H9 (cell line): ENCODE data around the gene ACBD6. TPM values are rescaled to one million over a fixed set of nuclear protein-coding genes. Genes with fewer than 3 reads are reported as not detected.

Source experiments
- DNase-seq: peaks from one replicate; pipeline ENCODE4 v3.0.0-alpha.2; 2017
- H2AFZ ChIP-seq: one replicate; pipeline ENCODE4 v1.6.1; 2013; ENCODE audit warnings: mild to moderate bottlenecking, low read length, control low read depth, moderate library complexity
- H2AK5ac ChIP-seq: 2 replicates; pipeline ENCODE4 v1.6.1; 2013; ENCODE audit warnings: low read length, control low read depth, mixed read lengths; ENCODE audit not compliant: insufficient read length
- H2BK120ac ChIP-seq: one replicate; pipeline ENCODE4 v1.6.1; 2013; ENCODE audit warnings: low read depth, mild to moderate bottlenecking, low read length, control low read depth, inconsistent platforms; ENCODE audit not compliant: poor library complexity, severe bottlenecking
- H2BK12ac ChIP-seq: 2 replicates; pipeline ENCODE4 v1.6.1; 2013; ENCODE audit warnings: low read length, control low read depth, mixed read lengths, low read depth; ENCODE audit not compliant: insufficient read length
- H2BK15ac ChIP-seq: 2 replicates; pipeline ENCODE4 v1.6.1; 2013; ENCODE audit warnings: low read depth, low read length, control low read depth
- H2BK20ac ChIP-seq: one replicate; pipeline ENCODE4 v1.6.1; 2013; ENCODE audit warnings: low read depth, mild to moderate bottlenecking, low read length, control low read depth, inconsistent platforms; ENCODE audit not compliant: poor library complexity, severe bottlenecking
- H2BK5ac ChIP-seq: 2 replicates; pipeline ENCODE4 v1.6.1; 2013; ENCODE audit warnings: low read length, control low read depth, mixed read lengths; ENCODE audit not compliant: insufficient read length
- H3K14ac ChIP-seq: 2 replicates; pipeline ENCODE4 v1.6.1; 2013; ENCODE audit warnings: low read length, control low read depth; ENCODE audit not compliant: insufficient read depth
- H3K18ac ChIP-seq: 2 replicates; pipeline ENCODE4 v1.6.1; 2013; ENCODE audit warnings: low read depth, mild to moderate bottlenecking, mixed read lengths, low read length, control low read depth; ENCODE audit not compliant: insufficient read length
- H3K23ac ChIP-seq: 2 replicates; pipeline ENCODE4 v1.6.1; 2013; ENCODE audit warnings: low read length, control low read depth, mixed read lengths, low read depth; ENCODE audit not compliant: insufficient read length
- H3K23me2 ChIP-seq: 2 replicates; pipeline ENCODE4 v1.6.1; 2013; ENCODE audit warnings: low read depth, mild to moderate bottlenecking, mixed read lengths, low read length, control low read depth; ENCODE audit not compliant: insufficient read length, poor library complexity, severe bottlenecking
- H3K27ac ChIP-seq: 2 replicates; pipeline ENCODE4 v1.5.1; 2013; ENCODE audit warnings: low read length, control low read depth, mixed read lengths, low read depth; ENCODE audit not compliant: insufficient read length
- H3K27me3 ChIP-seq: 2 replicates; pipeline ENCODE4 v1.6.1; 2013; ENCODE audit warnings: low read length, control low read depth, inconsistent platforms; ENCODE audit not compliant: insufficient read depth
- H3K4ac ChIP-seq: 2 replicates; pipeline ENCODE4 v1.6.1; 2013; ENCODE audit warnings: low read depth, mild to moderate bottlenecking, control low read depth, inconsistent platforms, low read length, moderate library complexity
- H3K4me1 ChIP-seq: 2 replicates; pipeline ENCODE4 v1.6.1; 2013; ENCODE audit warnings: low read length, control low read depth, inconsistent platforms; ENCODE audit not compliant: insufficient read depth
- H3K4me2 ChIP-seq: 2 replicates; pipeline ENCODE4 v1.6.1; 2013; ENCODE audit warnings: low read length, control low read depth, mixed read lengths; ENCODE audit not compliant: insufficient read length, insufficient read depth
- H3K56ac ChIP-seq: 2 replicates; pipeline ENCODE4 v1.6.1; 2013; ENCODE audit warnings: low read depth, mild to moderate bottlenecking, mixed read lengths, low read length, control low read depth; ENCODE audit not compliant: insufficient read length
- H3K79me1 ChIP-seq: 2 replicates; pipeline ENCODE4 v1.6.1; 2013; ENCODE audit warnings: low read depth, mild to moderate bottlenecking, moderate library complexity, low read length, control low read depth, inconsistent platforms; ENCODE audit not compliant: insufficient read depth, poor library complexity, severe bottlenecking
- H3K79me2 ChIP-seq: 2 replicates; pipeline ENCODE4 v1.6.1; 2013; ENCODE audit warnings: low read length, control low read depth, inconsistent platforms; ENCODE audit not compliant: insufficient read depth
- H3K9ac ChIP-seq: 2 replicates; pipeline ENCODE4 v1.6.1; 2013; ENCODE audit warnings: low read length, control low read depth, mixed read lengths; ENCODE audit not compliant: insufficient read length; ENCODE audit errors: extremely low read depth
- H3K9me3 ChIP-seq: one replicate; pipeline ENCODE4 v1.6.1; 2013; ENCODE audit warnings: low read depth, low read length, inconsistent platforms; ENCODE audit not compliant: control insufficient read depth
- H3T11ph ChIP-seq: one replicate; pipeline ENCODE4 v1.6.1; 2013; ENCODE audit warnings: mild to moderate bottlenecking, low read length, control low read depth, inconsistent platforms
- H4K20me1 ChIP-seq: one replicate; pipeline ENCODE4 v1.6.1; 2013; ENCODE audit not compliant: control insufficient read depth, insufficient read length, insufficient read depth
- H4K5ac ChIP-seq: 2 replicates; pipeline ENCODE4 v1.6.1; 2013; ENCODE audit warnings: low read depth, mild to moderate bottlenecking, mixed read lengths, low read length, control low read depth; ENCODE audit not compliant: insufficient read length
- H4K8ac ChIP-seq: replicated peaks from 2 replicates; pipeline ENCODE4 v1.6.1; 2013; ENCODE audit warnings: low read length, control low read depth, mixed read lengths, low read depth; ENCODE audit not compliant: insufficient read length
- H4K91ac ChIP-seq: 2 replicates; pipeline ENCODE4 v1.6.1; 2013; ENCODE audit warnings: low read depth, mild to moderate bottlenecking, moderate library complexity, mixed read lengths, low read length, control low read depth; ENCODE audit not compliant: insufficient read length
- H3K27ac Mint-ChIP-seq, 3 experiments: 2 replicates in 2 of 3; 3 replicates in 1 of 3; pipeline ENCODE4 v1.8.0; 2020 to 2021; ENCODE audit warnings: mixed read lengths in 3 of 3, mild to moderate bottlenecking in 1 of 3, moderate library complexity in 1 of 3
- H3K27me3 Mint-ChIP-seq: 2 replicates; pipeline ENCODE4 v1.8.0; 2021; ENCODE audit warnings: low read depth, mild to moderate bottlenecking, moderate library complexity, mixed read lengths
- H3K36me3 Mint-ChIP-seq, 3 experiments: 2 replicates in 2 of 3; 3 replicates in 1 of 3; pipeline ENCODE4 v1.8.0; 2020 to 2021; ENCODE audit warnings: low read depth in 3 of 3, mixed read lengths in 3 of 3; ENCODE audit not compliant: insufficient read depth in 1 of 3
- H3K4me1 Mint-ChIP-seq, 2 experiments: 2 replicates each; pipeline ENCODE4 v1.8.0; 2020; ENCODE audit warnings: mixed read lengths in 2 of 2
- H3K4me3 Mint-ChIP-seq, 2 experiments: 2 replicates in 1 of 2; 3 replicates in 1 of 2; pipeline ENCODE4 v1.8.0; 2020 to 2021; ENCODE audit warnings: mild to moderate bottlenecking in 2 of 2, mixed read lengths in 2 of 2, moderate library complexity in 1 of 2
- H3K9me3 Mint-ChIP-seq, 2 experiments: 2 replicates in 1 of 2; 3 replicates in 1 of 2; pipeline ENCODE4 v1.8.0; 2020; ENCODE audit warnings: mild to moderate bottlenecking in 2 of 2, mixed read lengths in 2 of 2, moderate library complexity in 1 of 2
- total RNA-seq: library from RNA; stranded (reverse); gene quantifications from 2 replicates; pipeline ENCODE4 v1.2.1, GENCODE V29; 2021
- TF ChIP-seq, protein P1 (sequence below): fragments of 200-600 bp; sonication (generic); conservative IDR thresholded peaks from 3 replicates; pipeline ENCODE4 v1.8.0; 2021; ENCODE audit warnings: antibody characterized with exemption, mild to moderate bottlenecking

Gene ACBD6
- total RNA-seq, 1 experiment from 2014 or later: 51.4 TPM

GRCh38 chr1:180392020-180392419 lies 110.4 kb downstream of the ACBD6 start:
- H3K36me3 Mint-ChIP-seq: peaks cover 20 to 39% (median 27%) of the 10 kb centered on the region in 3 experiments
- Histone ChIP-seq H4K20me1 (no peaks in the 10 kb centered on the region), H3K56ac (no peak overlapping the region), H3K27ac (no peak overlapping the region), H3K18ac (no peak overlapping the region), H3K27me3 (no peaks in the 10 kb centered on the region), H2AK5ac (no peak overlapping the region), H4K5ac (no peak overlapping the region), H3K23ac (no peak overlapping the region), H3K9me3 (no peaks in the 10 kb centered on the region), H2BK120ac (no peak overlapping the region), H3K14ac (no peak overlapping the region), H3K23me2 (no peaks in the 10 kb centered on the region), H3K4me2 (no peak overlapping the region), H3K4ac (no peak overlapping the region), H4K91ac (no peak overlapping the region), H3T11ph (no peak overlapping the region), H2BK12ac (no peak overlapping the region), H3K79me2 (no peaks in the 10 kb centered on the region), H2BK20ac (no peak overlapping the region), H3K4me1 (no peaks in the 10 kb centered on the region), H3K79me1 (no peaks in the 10 kb centered on the region), H2BK15ac (no peak overlapping the region), H2AFZ (no peak overlapping the region), H3K9ac (no peak overlapping the region), H2BK5ac (no peak overlapping the region), H4K8ac (no peak overlapping the region)
- H3K27ac Mint-ChIP-seq: no peak overlapping the region
- peaks cover 7 to 9% of the 10 kb centered on the region in 2 experiments; a peak in 3 of 5 replicates for H3K9me3 Mint-ChIP-seq
- TF ChIP-seq, protein P1, sequence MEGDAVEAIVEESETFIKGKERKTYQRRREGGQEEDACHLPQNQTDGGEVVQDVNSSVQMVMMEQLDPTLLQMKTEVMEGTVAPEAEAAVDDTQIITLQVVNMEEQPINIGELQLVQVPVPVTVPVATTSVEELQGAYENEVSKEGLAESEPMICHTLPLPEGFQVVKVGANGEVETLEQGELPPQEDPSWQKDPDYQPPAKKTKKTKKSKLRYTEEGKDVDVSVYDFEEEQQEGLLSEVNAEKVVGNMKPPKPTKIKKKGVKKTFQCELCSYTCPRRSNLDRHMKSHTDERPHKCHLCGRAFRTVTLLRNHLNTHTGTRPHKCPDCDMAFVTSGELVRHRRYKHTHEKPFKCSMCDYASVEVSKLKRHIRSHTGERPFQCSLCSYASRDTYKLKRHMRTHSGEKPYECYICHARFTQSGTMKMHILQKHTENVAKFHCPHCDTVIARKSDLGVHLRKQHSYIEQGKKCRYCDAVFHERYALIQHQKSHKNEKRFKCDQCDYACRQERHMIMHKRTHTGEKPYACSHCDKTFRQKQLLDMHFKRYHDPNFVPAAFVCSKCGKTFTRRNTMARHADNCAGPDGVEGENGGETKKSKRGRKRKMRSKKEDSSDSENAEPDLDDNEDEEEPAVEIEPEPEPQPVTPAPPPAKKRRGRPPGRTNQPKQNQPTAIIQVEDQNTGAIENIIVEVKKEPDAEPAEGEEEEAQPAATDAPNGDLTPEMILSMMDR: no peak
- no peak for DNase-seq
- no peak overlapping the region for H3K4me3 Mint-ChIP-seq
- H3K4me1 Mint-ChIP-seq: peaks cover 3 to 4% of the 10 kb centered on the region in 2 experiments; a peak in 2 of 4 replicates
- no peaks in the 10 kb centered on the region for H3K27me3 Mint-ChIP-seq
